Adipocyte (in vitro differentiated cells): ENCODE data around the gene FAM83C.
A peak's percentile ranks its signal among the peaks of the same experiment; 100 is the strongest.

Experiments used
- DNase-seq: peaks from one replicate; pipeline ENCODE4 v3.0.0-alpha.2; 2015; ENCODE audit warnings: low read depth
- H3K27me3 ChIP-seq: replicated peaks from 2 replicates; pipeline ENCODE4 v1.7.0; 2013; ENCODE audit warnings: mild to moderate bottlenecking, low read length, moderate library complexity; ENCODE audit not compliant: control insufficient read depth, insufficient read depth
- H3K36me3 ChIP-seq: 2 replicates; pipeline ENCODE4 v1.7.0; 2013; ENCODE audit warnings: low read length, mild to moderate bottlenecking, moderate library complexity; ENCODE audit not compliant: control insufficient read depth, insufficient read depth, severe bottlenecking
- H3K4me1 ChIP-seq: 2 replicates; pipeline ENCODE4 v1.7.0; 2013; ENCODE audit warnings: mild to moderate bottlenecking, low read length, moderate library complexity; ENCODE audit not compliant: control insufficient read depth, insufficient read depth
- H3K4me3 ChIP-seq: 2 replicates; pipeline ENCODE4 v1.7.0; 2013; ENCODE audit warnings: mild to moderate bottlenecking, low read length, moderate library complexity
- H3K9ac ChIP-seq: 2 replicates; pipeline ENCODE4 v1.7.0; 2013; ENCODE audit warnings: mild to moderate bottlenecking, low read length, moderate library complexity
- H3K9me3 ChIP-seq: 2 replicates; pipeline ENCODE4 v1.7.0; 2013; ENCODE audit warnings: mild to moderate bottlenecking, low read length, moderate library complexity; ENCODE audit not compliant: control insufficient read depth

The FAM83C gene

GRCh38 chr20:35303735-35304491 lies 11.7 kb upstream of the FAM83C start:
- peaks cover 61% of the 10 kb centered on the region for H3K4me1 ChIP-seq
- peak; percentile 92 for DNase-seq

GRCh38 chr20:35303382-35303734 lies 11.1 kb upstream of the FAM83C start:
- no peak for DNase-seq
- peaks cover 4% of the 10 kb centered on the region for H3K36me3 ChIP-seq
- H3K9ac ChIP-seq: peak overlapping the region; percentile 70
- no peak overlapping the region for H3K4me3 ChIP-seq
- H3K4me1 ChIP-seq: peaks cover 55% of the 10 kb centered on the region
- no peaks in the 10 kb centered on the region for H3K9me3 ChIP-seq
- H3K27me3 ChIP-seq: no peaks in the 10 kb centered on the region

More at GRCh38 chr20:35303735-35304491, 11.7 kb upstream of the FAM83C start:
- H3K36me3 ChIP-seq: peaks cover 4% of the 10 kb centered on the region
- no peaks in the 10 kb centered on the region for H3K9me3 ChIP-seq
- H3K9ac ChIP-seq: peak overlapping the region; percentile 74
- H3K27me3 ChIP-seq: no peaks in the 10 kb centered on the region
- H3K4me3 ChIP-seq: no peak overlapping the region

- H3K9me3 ChIP-seq: no peaks in the 10 kb centered on the region
- no peak overlapping the region for H3K4me3 ChIP-seq
- no peaks in the 10 kb centered on the region for H3K27me3 ChIP-seq
- peaks cover 4% of the 10 kb centered on the region for H3K36me3 ChIP-seq
- H3K9ac ChIP-seq: peak overlapping the region; percentile 70
- peaks cover 48% of the 10 kb centered on the region for H3K4me1 ChIP-seq
- DNase-seq: peak; percentile 52
Measured at GRCh38 chr20:35302421-35303335, 10.5 kb upstream of the FAM83C start.

GRCh38 chr20:35301426-35301825 lies 9.2 kb upstream of the FAM83C start:
- no peak for DNase-seq
- Histone ChIP-seq H3K27me3 (no peaks in the 10 kb centered on the region), H3K4me3 (no peak overlapping the region), H3K36me3 (peaks cover 2% of the 10 kb centered on the region), H3K4me1 (peaks cover 43% of the 10 kb centered on the region), H3K9me3 (no peaks in the 10 kb centered on the region), H3K9ac (no peak overlapping the region)

- peaks cover 1% of the 10 kb centered on the region for H3K27me3 ChIP-seq
- no peaks in the 10 kb centered on the region for H3K36me3 ChIP-seq
- H3K9ac ChIP-seq: no peak overlapping the region
- peaks cover 35% of the 10 kb centered on the region for H3K4me1 ChIP-seq
- H3K4me3 ChIP-seq: no peak overlapping the region
- DNase-seq: no peak
- no peaks in the 10 kb centered on the region for H3K9me3 ChIP-seq
Measured at GRCh38 chr20:35300469-35301262, 8.4 kb upstream of the FAM83C start.

GRCh38 chr20:35299780-35300179 lies 7.6 kb upstream of the FAM83C start:
- H3K27me3 ChIP-seq: peaks cover 4% of the 10 kb centered on the region
- H3K9ac ChIP-seq: no peak overlapping the region
- no peak for DNase-seq
- peaks cover 26% of the 10 kb centered on the region for H3K4me1 ChIP-seq
- no peaks in the 10 kb centered on the region for H3K36me3 ChIP-seq
- H3K4me3 ChIP-seq: no peak overlapping the region
- H3K9me3 ChIP-seq: no peaks in the 10 kb centered on the region

GRCh38 chr20:35298264-35298663 lies 6.0 kb upstream of the FAM83C start:
- peaks cover 16% of the 10 kb centered on the region for H3K27me3 ChIP-seq
- H3K9ac ChIP-seq: no peak overlapping the region
- DNase-seq: no peak
- H3K4me3 ChIP-seq: no peak overlapping the region
- H3K4me1 ChIP-seq: peaks cover 13% of the 10 kb centered on the region
- no peaks in the 10 kb centered on the region for H3K36me3 ChIP-seq
- H3K9me3 ChIP-seq: no peaks in the 10 kb centered on the region

GRCh38 chr20:35297740-35298139 lies 5.5 kb upstream of the FAM83C start:
- Histone ChIP-seq H3K4me1 (peaks cover 8% of the 10 kb centered on the region), H3K9ac (no peak overlapping the region), H3K4me3 (no peak overlapping the region), H3K36me3 (no peaks in the 10 kb centered on the region), H3K9me3 (no peaks in the 10 kb centered on the region), H3K27me3 (peaks cover 22% of the 10 kb centered on the region)
- no peak for DNase-seq

GRCh38 chr20:35297155-35297554 lies 4.9 kb upstream of the FAM83C start:
- Histone ChIP-seq H3K4me3 (no peak overlapping the region), H3K9ac (no peak overlapping the region), H3K36me3 (no peaks in the 10 kb centered on the region), H3K27me3 (peaks cover 24% of the 10 kb centered on the region), H3K4me1 (peaks cover 7% of the 10 kb centered on the region), H3K9me3 (no peaks in the 10 kb centered on the region)
- no peak for DNase-seq

GRCh38 chr20:35296101-35296554 lies 3.9 kb upstream of the FAM83C start:
- Histone ChIP-seq H3K36me3 (no peaks in the 10 kb centered on the region), H3K27me3 (peaks cover 26% of the 10 kb centered on the region), H3K4me3 (no peak overlapping the region), H3K4me1 (peaks cover 7% of the 10 kb centered on the region), H3K9me3 (no peaks in the 10 kb centered on the region), H3K9ac (no peak overlapping the region)
- no peak for DNase-seq

- DNase-seq: no peak
- peaks cover 7% of the 10 kb centered on the region for H3K4me1 ChIP-seq
- no peak overlapping the region for H3K9ac ChIP-seq
- H3K36me3 ChIP-seq: no peaks in the 10 kb centered on the region
- peaks cover 27% of the 10 kb centered on the region for H3K27me3 ChIP-seq
- no peak overlapping the region for H3K4me3 ChIP-seq
- no peaks in the 10 kb centered on the region for H3K9me3 ChIP-seq
Measured at GRCh38 chr20:35295674-35296073, 3.4 kb upstream of the FAM83C start.
